Measurements from ENCODE around the gene SRC. TPM values are rescaled to one million over a fixed set of nuclear protein-coding genes. Genes with fewer than 3 reads are reported as not detected.

SRC gene
- polyA plus RNA-seq, 3 donors from 2014 or later, result 0.82 to 4.1 TPM; not detected in 1

DNA sequence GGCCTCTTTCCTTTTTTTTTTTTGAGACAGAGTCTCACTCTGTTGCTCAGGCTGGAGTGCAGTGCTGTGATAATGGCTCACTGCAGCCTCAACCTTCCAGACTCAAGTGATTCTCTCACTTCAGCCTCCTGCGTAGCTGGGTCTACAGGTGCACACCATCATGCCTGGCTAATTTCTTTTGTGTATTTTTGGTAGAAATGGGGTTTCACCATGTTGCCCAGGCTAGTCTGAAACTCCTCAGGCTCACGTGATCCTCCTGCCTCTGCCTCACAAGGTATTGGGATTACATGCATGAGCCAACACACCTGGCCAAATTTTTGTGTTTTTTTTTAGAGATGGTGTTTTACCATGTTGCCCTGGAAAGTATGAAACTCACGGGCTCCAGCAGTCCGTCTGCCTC, 29.3 kb downstream of the SRC start:
- H3K4me3 Mint-ChIP-seq, result no peak overlapping the region
- H3K36me3 Mint-ChIP-seq, result no peaks in the 10 kb centered on the region
- peak overlapping the region in 1 of 6 donors; percentile 12 for H3K27ac Mint-ChIP-seq
- H3K27me3 Mint-ChIP-seq (ENCODE audit: low read depth in 3 of 3), result peaks cover 0 to 4% (median 0%) of the 10 kb centered on the region in 3 donors
- no peak for DNase-seq
- H3K4me1 Mint-ChIP-seq, result peaks cover 18 to 33% of the 10 kb centered on the region in 2 donors
- no peaks in the 10 kb centered on the region for H3K9me3 Mint-ChIP-seq

DNA sequence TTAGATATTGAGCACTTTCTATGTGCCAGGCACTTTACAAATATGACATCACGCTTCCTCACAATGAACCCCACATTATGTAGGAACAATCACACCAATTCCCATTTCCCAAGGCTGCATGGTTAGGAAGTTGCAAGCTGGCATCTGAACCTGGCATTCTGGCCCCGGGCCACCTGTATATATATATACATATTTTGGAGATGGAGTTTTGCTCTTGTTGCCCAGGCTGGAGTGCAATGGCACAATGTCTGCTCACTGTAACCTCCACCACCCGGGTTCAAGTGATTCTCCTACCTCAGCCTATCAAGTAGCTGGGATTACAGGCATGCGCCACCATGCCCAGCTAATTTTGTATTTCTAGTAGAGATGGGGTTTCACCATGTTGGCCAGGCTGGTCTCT, 30.4 kb downstream of the SRC start:
- DNase-seq, result no peak
- Mint-ChIP-seq H3K9me3 (no peaks in the 10 kb centered on the region), H3K4me1 (peaks cover 18 to 33% of the 10 kb centered on the region in 2 donors), H3K36me3 (no peaks in the 10 kb centered on the region), H3K27ac (peak overlapping the region in 1 of 6 donors; percentile 72), H3K4me3 (no peak overlapping the region), H3K27me3 (ENCODE audit: low read depth in 3 of 3) (peaks cover 0 to 4% (median 0%) of the 10 kb centered on the region in 3 donors)

DNA sequence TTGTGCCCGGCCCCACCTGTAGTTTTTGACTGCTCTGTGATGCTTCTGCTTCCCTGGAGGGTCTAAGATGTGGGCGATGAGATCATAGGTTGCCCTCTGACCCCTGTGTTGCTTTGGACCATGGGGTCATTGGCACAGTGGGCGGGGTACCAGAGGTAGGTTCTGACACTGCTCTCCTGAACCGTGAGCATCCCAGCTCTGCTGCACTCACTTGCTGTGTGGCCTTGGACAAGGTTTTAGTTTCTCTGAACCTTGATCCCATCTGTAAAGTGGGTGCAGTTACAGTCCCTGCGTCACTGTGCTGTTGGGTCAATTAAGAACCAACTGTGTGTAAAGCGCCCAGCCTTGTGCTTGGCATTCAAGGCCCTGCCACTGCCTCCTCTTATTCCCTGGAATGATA, 30.9 kb downstream of the SRC start:
- no peak for DNase-seq
- Mint-ChIP-seq H3K4me1 (peaks cover 18 to 33% of the 10 kb centered on the region in 2 donors), H3K4me3 (peak overlapping the region in 2 of 5 donors; percentile 1 to 28), H3K9me3 (no peaks in the 10 kb centered on the region), H3K27ac (peak overlapping the region in 2 of 6 donors; percentile 72 to 73), H3K27me3 (ENCODE audit: low read depth in 3 of 3) (peaks cover 0 to 4% (median 0%) of the 10 kb centered on the region in 3 donors), H3K36me3 (no peaks in the 10 kb centered on the region)

DNA sequence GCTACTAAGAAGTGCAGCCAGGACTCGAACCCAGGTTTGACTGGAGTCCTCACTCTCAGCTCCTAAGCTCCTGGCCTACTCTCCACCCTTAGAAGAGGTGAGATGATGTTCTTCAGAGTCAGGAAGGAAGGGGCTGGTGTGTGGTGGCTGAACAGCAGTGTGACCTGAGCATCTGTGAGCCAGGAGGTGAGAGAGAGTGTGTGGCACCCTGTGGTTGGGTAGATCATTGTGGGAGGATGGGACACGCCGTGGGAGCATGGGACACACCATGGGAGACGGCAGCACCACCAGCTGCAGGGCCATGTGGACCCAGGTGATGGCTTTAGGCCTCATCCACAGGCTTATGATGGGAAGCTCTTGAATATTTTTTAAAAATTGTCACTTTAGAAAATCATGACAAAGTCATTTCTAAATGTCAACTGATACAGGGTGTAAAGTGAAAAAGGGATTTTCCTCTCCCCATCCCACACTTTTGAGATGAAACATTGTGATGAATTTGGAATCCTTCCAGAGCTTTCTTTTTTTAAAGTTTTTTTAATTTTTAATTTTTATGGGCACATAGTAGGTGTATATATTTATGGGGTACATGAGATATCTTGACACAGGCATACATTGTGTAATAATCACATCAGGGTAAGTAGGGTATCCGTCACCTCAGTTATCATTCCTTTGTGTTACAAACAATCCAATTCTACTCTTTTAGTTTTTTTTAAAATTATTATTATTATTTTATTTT, 31.6 kb downstream of the SRC start:
- Mint-ChIP-seq H3K9me3 (no peaks in the 10 kb centered on the region), H3K36me3 (no peaks in the 10 kb centered on the region), H3K4me1 (peaks cover 20 to 33% of the 10 kb centered on the region in 2 donors), H3K4me3 (peak overlapping the region in 2 of 5 donors; percentile 1 to 28), H3K27ac (peak overlapping the region in 2 of 6 donors; percentile 72 to 73), H3K27me3 (ENCODE audit: low read depth in 3 of 3) (peaks cover 0 to 4% (median 0%) of the 10 kb centered on the region in 3 donors)
- peak in 1 of 3 donors; percentile 48 for DNase-seq

DNA sequence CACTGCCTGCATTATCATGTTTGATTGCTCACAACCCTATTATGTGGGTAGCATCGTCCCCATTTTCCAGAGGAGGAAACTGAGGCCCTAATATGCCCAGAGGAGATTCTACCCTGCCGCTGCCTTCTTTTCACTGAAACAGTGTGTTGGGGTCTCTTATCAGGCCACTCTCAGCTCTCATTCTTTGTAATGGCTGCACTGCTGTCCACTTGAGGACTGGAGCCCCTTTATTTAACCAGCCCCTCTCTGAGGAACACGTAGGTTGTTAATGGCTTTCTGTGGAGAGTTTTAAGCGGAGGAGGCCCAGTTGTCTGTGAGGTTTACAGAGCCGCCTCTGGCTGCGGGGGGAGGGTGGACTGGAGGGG, 32.5 kb downstream of the SRC start:
- Mint-ChIP-seq H3K9me3 (no peaks in the 10 kb centered on the region), H3K4me3 (no peak overlapping the region), H3K36me3 (no peaks in the 10 kb centered on the region), H3K27ac (peak overlapping the region in 1 of 6 donors; percentile 71), H3K27me3 (ENCODE audit: low read depth in 3 of 3) (peaks cover 0 to 4% (median 2%) of the 10 kb centered on the region in 3 donors), H3K4me1 (peaks cover 23 to 33% of the 10 kb centered on the region in 2 donors)
- DNase-seq, result no peak

DNA sequence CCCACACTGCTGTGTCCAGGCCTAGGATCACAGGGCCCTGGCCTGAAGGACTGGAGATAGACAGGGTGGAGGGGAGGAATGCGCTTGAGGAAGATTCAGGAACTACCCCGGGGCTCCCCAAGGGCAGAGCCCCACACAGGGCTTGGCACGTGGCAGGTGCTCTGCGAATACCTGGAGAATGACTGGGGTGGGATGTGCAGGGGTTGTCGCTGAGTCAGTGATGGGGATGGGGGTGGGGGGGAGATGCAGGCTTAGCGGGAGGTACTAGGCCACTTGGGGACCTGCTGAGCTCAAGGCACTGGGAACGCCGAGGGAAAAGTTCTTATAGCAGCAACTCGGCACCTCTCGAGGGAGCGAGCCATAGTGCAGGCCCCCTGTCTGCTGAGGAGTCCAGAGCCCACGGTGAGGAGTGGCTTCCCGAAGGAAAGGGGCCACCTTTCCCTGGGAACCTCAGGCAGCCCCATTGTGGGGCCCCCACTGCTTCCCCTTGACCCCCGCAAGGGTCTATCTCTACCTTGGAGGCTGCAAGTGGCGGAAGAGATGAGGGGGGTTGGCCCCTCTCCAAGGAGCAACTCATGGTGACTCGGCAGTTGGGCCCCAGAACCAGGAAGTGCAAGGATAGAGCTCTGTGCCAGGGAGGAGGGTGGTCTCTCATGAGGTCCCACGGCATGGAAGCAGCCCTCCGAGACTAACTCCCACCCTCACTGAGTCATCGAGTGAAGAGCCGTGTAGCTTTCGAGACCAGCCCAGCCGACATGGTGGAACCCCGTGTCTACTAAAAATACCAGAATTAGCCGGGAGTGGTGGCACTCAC, 33.1 kb downstream of the SRC start:
- DNase-seq, result no peak
- H3K36me3 Mint-ChIP-seq, result no peaks in the 10 kb centered on the region
- H3K27me3 Mint-ChIP-seq (ENCODE audit: low read depth in 3 of 3), result peaks cover 0 to 4% (median 2%) of the 10 kb centered on the region in 3 donors
- peak overlapping the region in 2 of 6 donors; percentile 36 to 40 for H3K27ac Mint-ChIP-seq
- H3K4me3 Mint-ChIP-seq, result no peak overlapping the region
- H3K9me3 Mint-ChIP-seq, result no peaks in the 10 kb centered on the region
- H3K4me1 Mint-ChIP-seq, result peaks cover 23 to 33% of the 10 kb centered on the region in 2 donors

DNA sequence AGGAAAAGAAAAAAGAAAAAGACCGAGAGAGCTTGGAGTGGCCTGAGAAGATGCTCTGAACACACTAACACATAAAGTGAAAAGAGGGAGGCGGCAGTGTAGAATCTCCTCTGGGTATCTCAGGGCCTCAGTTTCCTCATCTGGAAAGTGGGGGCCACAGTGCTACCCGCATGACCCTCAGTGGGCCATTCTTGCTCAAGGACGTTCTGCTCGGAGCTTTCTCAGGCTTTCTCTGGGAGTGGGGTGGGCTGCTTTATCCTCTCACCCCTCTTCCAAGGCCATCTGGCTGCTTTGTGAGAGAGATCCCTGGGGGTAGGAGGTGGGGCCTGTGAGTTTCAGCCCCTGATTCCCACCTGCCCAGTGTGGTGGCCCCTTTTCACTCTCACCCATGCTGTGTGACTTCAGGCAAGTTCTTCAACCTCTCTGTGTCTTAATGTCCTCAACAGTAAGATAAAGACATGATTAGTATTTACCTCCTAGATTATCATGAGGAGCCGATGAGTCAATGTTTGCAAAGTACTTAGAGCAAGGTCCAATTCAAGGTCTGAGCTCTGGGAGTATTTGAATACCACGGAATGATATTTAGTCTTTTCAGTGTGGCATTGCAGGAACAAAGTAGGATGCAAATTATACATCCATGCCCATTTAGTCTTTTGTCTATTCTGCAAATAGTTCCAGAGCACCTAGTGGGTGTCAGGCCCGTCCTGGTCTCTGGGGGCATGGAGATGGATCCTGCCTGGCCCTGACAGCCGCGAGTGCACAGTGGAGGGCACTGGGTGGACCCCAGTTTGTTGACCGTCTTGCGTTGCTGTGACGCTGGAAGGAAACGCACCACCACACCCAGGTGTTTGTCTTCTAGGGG, 34.3 kb downstream of the SRC start:
- H3K9me3 Mint-ChIP-seq, result no peaks in the 10 kb centered on the region
- no peaks in the 10 kb centered on the region for H3K36me3 Mint-ChIP-seq
- no peak for DNase-seq
- H3K27ac Mint-ChIP-seq, result peak overlapping the region in 1 of 6 donors; percentile 41
- H3K4me3 Mint-ChIP-seq, result no peak overlapping the region
- peaks cover 28 to 39% of the 10 kb centered on the region in 2 donors for H3K4me1 Mint-ChIP-seq
- H3K27me3 Mint-ChIP-seq (ENCODE audit: low read depth in 3 of 3), result peaks cover 0 to 4% (median 2%) of the 10 kb centered on the region in 3 donors

DNA sequence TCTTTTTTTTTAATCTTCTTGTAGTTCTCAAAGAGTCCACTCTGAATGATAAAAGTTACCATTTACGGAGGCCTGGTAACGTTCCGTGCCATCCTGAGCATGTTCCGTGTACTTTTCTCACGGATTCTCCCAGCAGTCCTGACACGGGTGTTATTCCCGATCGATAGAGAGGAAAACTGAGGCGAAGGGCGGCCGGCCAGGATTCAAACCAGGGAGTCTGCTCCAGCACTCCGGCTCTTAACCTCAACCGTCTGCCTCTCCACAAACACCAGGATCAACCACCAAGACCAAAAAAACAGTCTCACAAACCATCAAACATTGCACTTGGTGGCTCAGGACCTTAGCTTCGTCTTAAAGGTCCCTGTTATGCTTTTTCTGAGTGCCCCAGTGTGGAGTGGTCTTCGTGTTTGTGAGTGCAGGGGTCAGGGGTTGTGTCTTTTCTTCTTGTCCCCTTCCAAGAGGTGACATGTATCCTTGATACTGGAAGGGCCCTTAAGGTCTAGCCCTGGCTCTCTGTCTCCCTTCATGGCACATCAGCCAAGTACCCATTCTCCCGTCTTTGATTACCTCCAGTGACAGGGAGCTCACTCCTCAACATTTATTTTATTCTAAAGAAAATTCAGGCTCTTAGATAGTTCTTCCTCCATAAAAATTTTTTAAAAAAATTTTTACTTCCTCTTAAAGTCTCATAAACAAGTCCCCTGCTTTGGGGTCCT, 35.1 kb downstream of the SRC start:
- H3K4me3 Mint-ChIP-seq, result no peak overlapping the region
- no peak for DNase-seq
- H3K9me3 Mint-ChIP-seq, result no peaks in the 10 kb centered on the region
- H3K27ac Mint-ChIP-seq, result no peak overlapping the region
- H3K4me1 Mint-ChIP-seq, result peaks cover 25 to 33% of the 10 kb centered on the region in 2 donors
- H3K36me3 Mint-ChIP-seq, result no peaks in the 10 kb centered on the region
- H3K27me3 Mint-ChIP-seq (ENCODE audit: low read depth in 3 of 3), result peaks cover 0 to 2% (median under 1%) of the 10 kb centered on the region in 3 donors

DNA sequence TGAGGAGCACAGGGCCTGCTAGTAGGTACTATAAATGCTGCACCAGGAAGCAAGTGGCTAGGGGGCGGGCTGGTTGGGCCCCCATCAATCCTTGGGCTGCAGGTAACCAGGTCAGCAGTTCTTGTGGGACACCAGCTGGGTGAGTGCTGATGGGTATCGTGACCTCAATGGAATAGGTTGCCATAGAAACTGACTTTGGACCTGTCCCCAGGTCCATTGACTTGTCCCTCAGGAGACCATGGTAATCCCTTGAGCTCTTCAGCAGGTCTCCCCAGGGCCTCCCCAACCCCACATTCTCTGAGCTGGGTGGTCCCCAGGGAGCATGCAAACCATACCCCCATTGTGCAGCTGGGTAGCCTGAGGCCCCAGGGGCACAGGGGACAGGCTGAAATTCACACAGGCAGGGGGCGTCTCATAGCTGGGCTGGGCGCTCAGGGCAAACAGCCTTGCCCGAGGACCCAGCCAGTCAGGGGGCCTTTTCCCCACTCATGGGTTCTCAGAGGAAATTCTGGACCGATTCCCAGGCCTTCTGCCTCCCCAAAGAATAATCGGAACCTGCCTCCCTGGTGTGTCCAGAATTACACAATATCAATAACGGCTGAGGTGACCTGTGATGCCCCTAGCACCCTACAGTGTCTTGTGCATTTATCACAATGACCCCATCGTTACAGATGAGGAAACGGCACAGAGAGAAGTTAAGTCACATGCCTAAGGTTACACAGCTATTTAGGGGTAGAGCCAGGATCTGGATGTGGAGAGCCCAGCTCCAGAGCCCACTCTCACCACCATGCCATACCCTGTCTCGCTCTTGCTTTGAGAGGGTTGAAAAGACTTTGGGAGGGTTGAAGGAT, 35.9 kb downstream of the SRC start:
- DNase-seq, result no peak
- Mint-ChIP-seq H3K9me3 (no peaks in the 10 kb centered on the region), H3K4me3 (peak overlapping the region in 4 of 5 donors; percentile 22 to 68 (median 54)), H3K27ac (no peak overlapping the region), H3K27me3 (ENCODE audit: low read depth in 3 of 3) (peaks cover 0 to 2% (median 0%) of the 10 kb centered on the region in 3 donors), H3K4me1 (peaks cover 21 to 24% of the 10 kb centered on the region in 2 donors), H3K36me3 (no peaks in the 10 kb centered on the region)

DNA sequence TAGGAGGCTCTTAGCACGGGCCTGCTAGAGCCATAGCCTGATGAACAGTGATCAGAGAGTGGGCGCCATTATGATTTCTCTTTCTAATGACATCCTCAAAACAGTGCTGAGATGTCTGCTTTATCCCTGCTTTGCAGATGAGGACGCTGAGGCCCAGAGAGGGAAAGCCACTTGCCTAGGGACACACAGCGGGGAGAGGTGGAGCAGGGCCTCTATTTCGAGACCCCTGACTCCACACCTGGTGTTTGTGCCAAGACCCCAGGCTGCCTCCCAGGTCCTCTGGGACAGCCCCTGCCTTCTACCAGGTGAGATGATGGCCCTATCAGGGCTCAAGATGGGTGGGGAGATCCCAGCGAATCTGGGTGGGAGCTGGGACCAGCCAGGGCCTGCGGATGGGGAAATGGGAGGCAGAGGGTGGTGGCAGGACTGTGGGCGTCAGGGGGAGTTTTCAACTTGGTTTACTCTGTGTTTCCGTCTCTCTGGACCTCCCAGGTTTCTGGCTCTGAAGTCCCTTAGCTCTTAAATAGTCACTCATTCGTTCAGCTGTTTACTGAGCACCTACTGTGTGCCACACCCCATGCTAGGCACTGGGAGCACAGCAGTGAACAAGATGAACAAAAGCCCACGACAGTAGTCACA, 36.7 kb downstream of the SRC start:
- H3K36me3 Mint-ChIP-seq, result no peaks in the 10 kb centered on the region
- H3K9me3 Mint-ChIP-seq, result no peaks in the 10 kb centered on the region
- H3K27ac Mint-ChIP-seq, result peak overlapping the region in 2 of 6 donors; percentile 53 to 81
- peaks cover 0 to 2% (median 0%) of the 10 kb centered on the region in 3 donors for H3K27me3 Mint-ChIP-seq (ENCODE audit: low read depth in 3 of 3)
- peaks cover 13 to 17% of the 10 kb centered on the region in 2 donors for H3K4me1 Mint-ChIP-seq
- H3K4me3 Mint-ChIP-seq, result peak overlapping the region; percentile 22 to 75 (median 71)
- DNase-seq, result no peak

DNA sequence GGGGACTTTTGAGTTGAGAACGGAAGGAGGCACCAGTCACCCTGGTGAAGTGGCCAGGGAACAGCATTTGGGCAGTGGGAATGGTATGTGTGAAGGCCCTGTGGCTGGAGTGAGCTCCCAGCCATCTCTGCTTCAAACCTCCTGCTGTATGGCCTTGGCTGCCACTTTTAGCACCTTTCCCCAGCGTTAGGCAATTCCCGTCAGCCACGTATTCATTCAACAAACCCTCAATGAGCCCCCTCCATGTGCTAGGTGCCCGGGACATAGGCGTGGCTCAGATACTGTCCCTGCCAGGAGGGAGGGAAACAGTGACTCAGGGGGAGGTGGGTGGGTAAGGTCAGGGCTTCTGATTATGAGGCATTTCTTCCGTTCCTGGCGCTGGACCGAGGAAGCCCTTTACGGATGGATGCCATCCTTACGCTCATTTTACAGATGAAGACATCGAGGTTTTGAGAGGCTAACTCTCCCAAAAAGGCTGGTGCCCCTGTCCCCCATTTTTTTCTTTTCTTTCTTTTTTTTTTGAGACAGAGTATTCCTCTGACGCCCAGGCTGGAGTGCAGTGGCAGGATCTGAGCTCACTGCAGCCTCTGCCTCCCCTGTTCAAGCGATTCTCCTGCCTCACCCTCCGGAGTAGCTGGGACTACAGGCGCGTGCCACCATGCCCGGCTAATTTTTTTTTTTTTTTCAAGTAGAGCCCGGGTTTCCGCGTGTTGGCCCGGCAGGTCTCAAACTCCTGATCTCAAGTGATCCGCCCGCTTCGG, 37.5 kb downstream of the SRC start:
- no peak for DNase-seq
- Mint-ChIP-seq H3K4me1 (peaks cover 9 to 11% of the 10 kb centered on the region in 2 donors), H3K36me3 (no peaks in the 10 kb centered on the region), H3K27ac (peak overlapping the region in 2 of 6 donors; percentile 53 to 81), H3K9me3 (no peaks in the 10 kb centered on the region), H3K27me3 (ENCODE audit: low read depth in 3 of 3) (peaks cover 0 to 2% (median 0%) of the 10 kb centered on the region in 3 donors), H3K4me3 (peak overlapping the region; percentile 55 to 75 (median 71))
